Urothelium cell line (cell line): ENCODE measurements around the gene LENG8.

ENCODE experiments used
- DNase-seq: peaks from one replicate; pipeline ENCODE4 v3.0.0; 2011; ENCODE audit warnings: low spot score, mixed read lengths
- FAIRE-seq: peaks from 2 replicates; lab custom pipeline; 2011; peaks lifted over from hg19 to GRCh38; lab: Jason Lieb, UNC

Gene LENG8

DNA sequence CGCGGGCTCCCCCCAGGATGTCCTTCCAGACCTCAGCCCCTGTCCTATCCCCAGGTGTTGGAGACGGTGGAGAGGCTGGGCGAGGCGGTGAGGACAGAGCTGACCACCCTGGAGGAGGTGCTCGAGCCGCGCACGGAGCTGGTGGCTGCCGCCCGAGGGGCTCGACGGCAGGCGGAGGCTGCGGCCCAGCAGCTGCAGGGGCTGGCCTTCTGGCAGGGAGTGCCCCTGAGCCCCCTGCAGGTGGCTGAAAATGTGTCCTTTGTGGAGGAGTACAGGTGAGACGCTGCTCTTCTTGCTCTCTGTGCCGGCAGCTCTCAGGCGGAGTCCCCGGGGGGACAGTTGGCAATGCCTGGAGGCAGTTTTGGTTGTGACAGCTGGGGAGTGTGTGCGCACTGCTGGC, 26.9 kb upstream of the LENG8 start:
- FAIRE-seq (no peak), DNase-seq (no peak)

DNA sequence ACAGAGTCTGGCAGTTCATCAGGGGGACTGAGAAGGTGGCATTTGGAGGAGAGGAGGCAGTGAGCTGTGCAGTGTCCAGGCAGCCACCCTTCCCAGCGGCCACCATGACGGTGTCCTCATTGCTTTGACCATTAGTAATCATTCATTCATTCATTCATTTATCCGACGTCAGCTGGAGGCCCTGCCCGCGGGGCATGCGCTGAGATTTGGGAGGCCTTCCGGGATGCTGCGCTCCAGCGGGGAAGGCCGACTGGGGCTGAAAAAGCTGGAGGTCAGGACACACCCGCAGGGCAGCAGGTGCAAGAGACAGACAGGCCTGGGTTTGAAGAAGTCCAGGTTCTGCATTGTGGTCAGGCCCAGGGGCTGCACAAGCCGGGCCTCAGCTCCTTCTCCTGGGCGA, 24.8 kb upstream of the LENG8 start:
- DNase-seq (no peak), FAIRE-seq (no peak)

DNA sequence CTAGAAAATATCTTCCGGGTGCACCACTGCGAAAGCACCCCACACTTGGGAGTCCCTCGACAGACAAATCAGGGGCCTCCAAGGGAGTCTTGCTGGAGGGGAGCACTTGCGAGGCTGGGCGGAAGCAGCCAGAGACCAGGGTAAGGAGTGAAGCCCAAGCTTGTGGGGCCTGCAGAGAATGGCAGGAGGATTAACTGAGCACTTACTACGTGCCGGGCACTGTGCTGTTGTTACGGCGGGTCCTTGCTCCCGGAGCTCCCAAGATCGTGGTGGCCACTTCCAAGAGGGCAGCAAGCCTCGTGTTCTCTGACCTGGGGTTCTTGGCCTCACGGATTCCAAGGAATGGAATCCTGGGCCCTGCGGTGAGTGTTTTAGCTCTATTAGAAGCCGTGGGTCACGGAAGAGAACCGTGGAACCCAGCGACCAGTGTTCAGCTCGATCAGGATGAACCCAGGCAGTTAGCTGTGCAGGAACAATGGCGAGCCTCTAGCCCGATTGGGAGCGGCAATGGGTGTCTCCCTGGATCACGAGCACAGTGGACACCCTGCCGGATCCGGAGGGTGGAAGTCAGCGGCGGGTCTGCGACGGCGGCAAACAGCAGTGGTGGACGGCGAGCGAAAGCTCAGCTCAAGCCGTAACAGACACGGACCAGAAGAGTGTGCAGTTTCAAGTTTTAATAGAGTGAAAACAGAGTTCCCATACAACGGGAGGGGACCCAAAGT, 24.2 kb upstream of the LENG8 start:
- DNase-seq, result no peak
- no peak for FAIRE-seq

DNA sequence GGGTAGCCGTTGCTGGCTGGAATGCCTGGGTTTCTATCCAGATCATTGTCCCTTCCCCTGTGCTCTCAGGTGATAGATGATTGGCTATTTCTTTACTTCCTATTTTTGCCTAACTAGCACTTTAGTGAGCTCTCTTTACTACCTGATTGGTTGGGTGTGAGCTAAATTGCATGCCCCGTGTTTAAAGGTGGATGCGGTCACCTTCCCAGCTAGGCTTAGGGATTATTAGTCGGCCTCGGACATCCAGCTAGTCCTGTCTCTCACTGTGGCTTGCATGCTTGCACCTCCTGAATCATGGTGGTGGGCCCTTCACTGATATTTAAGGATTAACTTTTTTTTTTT, 23.6 kb upstream of the LENG8 start:
- no peak for FAIRE-seq
- no peak for DNase-seq

DNA sequence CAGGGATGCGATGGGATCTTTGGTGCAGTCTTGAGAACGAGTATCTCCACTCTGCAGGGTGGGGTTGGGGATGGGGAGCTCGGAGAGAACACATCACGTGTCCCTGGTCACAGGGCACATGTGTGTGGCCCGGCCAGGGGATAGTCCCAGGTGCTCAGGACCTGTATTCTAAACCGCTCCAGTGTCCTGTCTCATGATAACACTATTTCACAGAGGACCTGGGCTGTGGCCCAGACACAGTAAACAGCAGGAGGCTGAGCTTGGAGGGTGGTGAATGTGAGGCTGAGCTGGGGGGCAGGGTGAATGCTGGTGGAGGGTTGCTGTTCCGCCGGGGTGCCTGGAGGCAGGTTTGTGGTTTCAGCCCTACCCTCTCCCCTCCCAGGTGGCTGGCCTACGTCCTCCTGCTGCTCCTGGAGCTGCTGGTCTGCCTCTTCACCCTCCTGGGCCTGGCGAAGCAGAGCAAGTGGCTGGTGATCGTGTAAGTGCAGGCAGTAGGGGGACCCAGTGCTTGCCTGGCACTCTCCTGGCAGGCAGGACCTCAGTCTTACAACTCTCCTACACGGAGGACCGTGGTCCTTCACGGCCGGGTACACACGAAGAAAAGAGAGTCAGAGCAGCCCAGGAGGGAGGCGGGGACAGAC, 22.6 kb upstream of the LENG8 start:
- DNase-seq, result no peak

DNA sequence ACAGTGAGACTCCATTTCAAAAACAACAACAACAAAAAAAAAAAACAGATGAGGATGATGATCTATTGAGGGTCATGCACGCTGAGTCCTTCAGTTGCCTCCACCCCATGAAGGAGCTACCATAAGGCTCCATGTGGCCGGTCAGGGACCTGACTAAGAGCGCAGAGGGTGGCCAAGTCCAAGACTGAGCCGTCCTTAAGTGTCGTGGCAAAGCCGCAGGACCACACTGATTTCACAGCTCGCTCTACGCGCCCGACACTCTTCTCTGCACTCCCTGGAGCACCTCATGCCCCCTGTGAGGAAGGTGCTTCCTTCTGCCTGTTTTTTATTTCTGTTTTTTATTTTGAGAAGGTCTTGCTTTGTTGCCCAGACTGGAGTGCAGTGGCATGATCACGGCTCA, 21.4 kb upstream of the LENG8 start:
- DNase-seq, result no peak

More for the DNA sequence above, 22.6 kb upstream of the LENG8 start:
- FAIRE-seq, result no peak

DNA sequence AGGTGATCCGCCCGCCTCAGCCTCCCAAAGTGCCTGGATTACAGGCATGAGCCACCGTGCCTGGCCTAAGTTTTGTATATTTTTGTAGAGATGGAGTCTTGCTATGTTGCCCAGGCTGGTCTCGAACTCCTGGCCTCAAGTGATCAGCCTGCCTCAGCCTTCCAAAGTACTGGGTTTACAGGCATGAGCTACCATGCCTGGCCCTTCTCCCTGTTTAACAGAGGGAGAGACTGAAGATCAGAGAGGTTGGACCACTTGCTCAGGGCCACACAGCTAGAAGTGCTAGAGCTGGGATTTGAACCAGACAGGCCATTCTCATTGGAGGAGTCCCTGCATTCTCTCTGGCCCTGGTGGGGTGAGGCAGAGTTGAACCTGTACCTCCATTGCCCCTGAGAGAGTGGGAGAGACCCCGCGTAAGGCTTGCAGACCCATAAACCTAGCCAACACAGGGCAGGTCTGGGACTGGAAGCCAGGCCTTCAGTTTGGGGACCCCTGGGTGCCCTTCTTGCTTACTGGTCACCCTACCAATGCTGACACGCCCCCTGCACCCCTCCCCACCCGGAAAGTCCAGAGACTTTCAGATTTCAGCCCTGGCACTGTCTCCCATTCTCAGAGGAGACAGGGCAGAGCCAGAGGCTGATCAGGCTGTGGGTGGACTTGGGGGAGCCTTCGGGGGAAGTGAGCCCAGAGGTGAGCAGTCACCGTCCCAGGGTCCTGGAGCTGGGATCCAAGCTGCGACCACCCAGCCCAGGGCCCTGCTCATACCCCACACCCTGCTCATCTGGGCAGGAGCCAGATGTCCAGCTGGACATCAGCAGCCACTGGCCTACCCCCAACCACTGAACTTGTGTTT, 20.4 kb upstream of the LENG8 start:
- no peak for DNase-seq
- no peak for FAIRE-seq

More for the DNA sequence above, 21.4 kb upstream of the LENG8 start:
- no peak for FAIRE-seq

DNA sequence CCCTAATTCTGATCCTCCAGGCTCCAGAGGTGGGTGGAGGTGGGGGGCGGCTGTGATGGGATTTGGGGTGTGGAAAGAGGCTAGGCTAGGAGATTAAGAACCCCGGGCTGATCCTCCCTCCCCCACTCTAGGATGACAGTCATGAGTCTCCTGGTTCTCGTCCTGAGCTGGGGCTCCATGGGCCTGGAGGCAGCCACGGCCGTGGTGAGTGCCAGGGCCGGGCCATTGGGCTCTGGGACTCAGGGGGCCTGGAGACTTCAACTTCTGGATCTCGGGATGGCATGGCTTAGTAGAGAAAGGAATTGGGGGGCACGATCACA, 19.9 kb upstream of the LENG8 start:
- DNase-seq, result no peak
- FAIRE-seq, result no peak

DNA sequence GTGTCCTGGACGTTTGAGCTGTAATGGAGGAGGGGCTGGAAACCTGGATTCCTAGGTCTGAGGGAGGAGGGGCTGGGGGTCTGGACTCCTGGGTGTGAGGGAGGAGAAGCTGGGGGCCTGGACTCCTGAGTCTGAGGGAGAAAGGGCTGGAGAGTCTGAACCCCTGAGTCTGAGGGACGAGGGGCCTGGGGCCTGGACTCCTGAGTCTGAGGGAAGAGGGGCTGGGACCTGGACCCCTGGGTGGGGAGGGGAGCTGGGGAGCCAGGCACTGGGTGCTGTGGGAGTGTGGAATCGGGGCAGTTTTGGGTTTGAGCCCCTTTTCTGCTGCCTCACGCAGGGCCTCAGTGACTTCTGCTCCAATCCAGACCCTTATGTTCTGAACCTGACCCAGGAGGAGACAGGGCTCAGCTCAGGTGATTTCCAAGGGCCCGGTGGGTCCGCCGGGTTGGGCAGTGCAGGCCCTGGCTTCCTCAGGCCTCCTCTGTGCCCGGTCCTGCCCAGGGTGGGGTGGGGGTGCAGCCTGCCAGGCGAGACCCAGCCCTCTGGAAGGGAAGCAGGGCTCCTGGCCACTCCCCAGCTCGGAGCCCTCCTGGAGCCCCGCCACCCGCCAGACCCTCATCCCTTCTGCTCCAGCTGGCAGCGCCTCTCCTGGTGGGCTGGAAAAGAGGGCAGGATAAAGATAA, 19.3 kb upstream of the LENG8 start:
- DNase-seq (no peak), FAIRE-seq (no peak)

DNA sequence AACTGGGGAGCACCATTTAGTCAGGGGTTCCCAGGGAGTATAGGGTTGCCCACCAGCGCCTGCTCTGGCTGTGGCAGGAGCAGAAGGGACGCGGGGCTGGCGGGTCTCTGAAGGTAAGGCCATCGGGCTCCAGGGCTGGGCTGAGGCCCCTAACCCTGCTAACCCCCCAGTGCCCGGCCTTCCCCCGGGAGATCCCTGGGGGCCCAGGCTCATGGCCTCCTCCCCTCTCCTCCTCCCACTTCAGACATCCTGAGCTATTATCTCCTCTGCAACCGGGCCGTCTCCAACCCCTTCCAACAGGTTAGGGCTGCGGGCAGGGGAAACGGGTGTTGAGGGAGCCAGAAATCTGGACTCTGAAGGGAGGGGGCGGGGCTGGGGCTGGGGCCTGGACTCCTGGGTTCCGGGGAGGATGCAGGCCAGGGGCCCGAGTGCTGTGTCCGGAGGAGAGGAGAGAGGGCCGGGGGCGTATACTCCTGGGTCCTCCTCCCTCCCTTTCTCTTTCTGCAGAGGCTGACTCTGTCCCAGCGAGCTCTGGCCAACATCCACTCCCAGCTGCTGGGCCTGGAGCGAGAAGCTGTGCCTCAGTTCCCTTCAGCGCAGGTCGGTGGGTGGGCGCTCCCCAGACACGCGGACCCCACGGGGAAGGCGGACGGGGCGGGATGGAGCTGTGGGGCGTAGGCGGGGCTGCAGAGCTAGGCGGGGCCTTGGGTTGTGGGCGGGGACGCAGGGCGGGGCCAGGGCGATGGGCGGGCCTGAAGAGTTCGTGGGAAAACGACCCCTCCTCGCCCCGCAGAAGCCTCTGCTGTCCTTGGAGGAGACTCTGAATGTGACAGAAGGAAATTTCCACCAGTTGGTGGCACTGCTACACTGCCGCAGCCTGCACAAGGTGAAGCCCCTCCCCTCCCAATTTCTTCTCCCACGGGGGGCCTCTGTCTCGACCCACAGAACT, 18.4 kb upstream of the LENG8 start:
- FAIRE-seq (no peak), DNase-seq (no peak)

DNA sequence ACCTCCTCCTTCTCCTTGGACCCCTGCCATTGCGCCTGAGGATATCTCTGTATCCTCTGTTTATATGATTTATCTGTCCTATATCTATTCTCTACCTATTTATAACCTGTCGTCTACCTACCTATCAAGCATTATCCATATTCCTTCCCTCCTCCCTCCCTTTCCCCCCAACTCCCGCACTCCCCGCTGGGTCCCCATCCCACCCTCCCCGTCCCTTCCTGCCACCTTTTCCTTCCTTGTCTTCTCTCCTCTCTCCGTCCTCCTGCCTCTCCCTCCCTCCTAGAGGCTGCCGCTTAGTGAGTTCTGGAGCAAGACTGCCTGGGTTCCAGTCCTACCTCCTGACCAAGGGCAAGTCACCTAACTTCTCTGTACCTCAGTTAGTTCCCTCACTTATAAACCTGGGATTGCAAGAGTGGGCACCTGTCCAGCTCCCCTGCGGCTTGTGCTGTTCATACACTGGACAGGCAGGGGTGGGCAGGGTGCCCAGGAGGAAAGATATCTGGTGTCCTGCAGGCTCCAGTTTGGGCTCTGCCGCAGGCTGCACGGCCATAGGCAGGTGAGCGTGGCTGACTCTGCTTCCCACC, 17.7 kb upstream of the LENG8 start:
- no peak for DNase-seq

DNA sequence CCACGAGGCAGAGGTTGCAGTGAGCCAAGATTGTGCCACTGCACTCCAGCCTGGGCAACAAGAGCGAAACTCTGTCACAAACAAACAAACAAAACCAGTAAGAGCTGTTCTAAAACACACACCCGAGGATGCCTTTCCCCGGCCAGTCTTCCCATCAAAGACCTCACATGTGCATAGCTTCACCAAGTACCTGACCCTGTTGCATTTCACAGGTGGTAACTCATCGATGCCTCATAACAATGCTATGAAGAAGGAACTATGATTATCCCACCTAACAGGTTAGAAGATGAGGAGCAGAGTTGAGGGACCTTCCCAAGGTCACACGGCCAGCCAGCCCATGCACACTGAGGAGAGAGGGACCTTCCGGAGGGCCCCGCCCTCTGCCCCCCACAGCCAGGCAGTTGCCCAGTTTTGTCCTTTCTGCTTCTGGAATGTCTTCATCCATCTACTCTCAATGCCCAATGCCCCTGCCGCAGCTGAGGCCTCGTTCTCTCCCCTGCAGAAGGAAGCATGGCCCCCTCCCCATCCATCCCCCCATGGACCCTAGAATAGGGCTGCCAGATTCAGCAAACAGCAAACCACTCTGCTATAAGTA, 16.8 kb upstream of the LENG8 start:
- FAIRE-seq (no peak), DNase-seq (no peak)

More for the DNA sequence above, 17.7 kb upstream of the LENG8 start:
- FAIRE-seq, result no peak

DNA sequence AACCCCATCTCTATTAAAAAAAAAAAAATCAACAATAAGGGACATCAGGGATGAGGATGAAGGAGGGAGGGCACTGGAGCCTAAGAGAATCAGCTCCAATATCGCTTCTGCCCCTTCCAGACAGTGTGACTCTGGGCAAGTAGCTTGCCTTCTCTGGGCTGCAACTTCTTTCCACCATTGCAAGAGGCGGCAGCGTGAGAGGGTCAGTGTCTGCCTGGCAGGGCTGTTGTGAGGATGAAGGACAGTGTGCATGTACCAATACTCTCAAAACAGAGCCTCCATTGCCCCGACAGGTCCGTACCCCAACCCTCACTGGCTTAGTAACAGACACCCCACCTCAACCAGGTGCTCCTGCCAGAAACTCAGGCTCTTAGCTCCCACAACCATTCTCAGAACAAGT, 15.3 kb upstream of the LENG8 start:
- no peak for FAIRE-seq
- no peak for DNase-seq

DNA sequence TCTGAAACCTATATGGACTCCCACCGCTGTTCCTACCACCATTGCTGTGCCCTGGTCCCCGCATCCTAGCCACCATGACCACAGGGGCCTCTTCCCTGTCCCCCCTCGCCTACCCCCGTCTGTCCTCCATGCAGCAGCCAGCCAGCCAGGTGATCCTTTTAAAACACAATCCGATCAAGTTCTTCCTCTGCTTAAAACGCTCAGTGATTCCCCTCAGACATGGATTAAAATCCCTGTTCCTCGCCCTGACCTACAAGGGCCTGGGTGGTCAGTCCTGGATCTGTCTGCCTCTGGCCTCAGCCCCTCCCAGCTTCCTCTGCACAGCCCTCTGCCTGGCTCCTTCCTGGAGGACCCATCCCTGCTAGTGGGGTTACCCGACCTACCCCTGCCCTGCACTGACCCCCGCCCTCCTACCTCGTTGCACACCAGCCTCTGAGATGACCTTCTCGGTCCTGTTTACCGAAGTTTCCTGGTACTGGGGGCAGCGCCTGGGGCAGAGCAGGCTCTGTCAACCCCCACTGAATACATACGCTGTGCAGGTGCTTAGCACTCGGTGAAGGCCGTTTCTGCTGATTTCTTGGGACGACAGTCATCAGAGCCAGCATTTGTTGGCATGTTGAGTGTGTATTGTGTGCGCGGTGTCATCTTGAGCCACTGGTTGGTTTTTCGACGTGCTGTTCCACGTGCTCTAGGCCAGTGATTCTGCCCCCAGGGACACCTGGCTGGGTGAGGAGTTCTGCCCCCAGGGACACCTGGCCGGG, 14.7 kb upstream of the LENG8 start:
- DNase-seq (no peak), FAIRE-seq (no peak)

DNA sequence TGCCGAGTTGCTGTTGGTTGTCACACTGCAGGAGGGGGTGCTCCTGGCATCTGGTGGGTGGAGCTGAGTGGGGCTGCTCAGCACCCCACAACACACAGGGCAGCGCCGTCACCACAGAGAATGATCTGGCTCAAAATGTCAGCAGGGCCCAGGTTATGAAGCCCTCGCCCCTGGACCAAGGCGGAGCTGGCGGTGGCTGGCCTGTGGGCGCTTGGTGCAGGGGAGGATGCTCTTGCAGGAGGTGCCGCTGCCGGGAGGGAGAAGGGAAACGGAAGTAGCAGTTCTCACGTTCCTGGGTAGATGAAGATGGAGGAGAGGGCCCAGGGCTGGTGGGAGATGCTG, 14.2 kb upstream of the LENG8 start:
- DNase-seq (no peak), FAIRE-seq (no peak)

DNA sequence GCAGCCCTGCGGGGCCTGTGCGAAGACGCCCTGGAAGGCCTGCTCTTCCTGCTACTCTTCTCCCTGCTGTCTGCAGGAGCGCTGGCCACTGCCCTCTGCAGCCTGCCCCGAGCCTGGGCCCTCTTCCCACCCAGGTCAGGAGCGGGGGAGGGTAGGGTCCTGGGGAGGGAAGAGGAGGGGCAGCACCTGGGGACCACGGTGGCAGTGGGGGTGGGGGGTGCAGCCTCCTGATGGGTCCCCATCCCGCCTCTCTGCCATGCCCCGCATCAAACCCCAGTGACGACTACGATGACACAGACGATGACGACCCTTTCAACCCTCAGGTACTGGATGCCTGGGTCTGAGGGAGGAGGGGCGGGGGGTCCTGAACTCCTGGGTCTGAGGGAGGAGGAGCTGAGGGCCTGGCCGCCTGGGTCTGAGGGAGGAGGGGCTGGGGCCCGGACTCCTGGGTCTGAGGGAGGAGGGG, 13.4 kb upstream of the LENG8 start:
- FAIRE-seq (no peak), DNase-seq (no peak)

DNA sequence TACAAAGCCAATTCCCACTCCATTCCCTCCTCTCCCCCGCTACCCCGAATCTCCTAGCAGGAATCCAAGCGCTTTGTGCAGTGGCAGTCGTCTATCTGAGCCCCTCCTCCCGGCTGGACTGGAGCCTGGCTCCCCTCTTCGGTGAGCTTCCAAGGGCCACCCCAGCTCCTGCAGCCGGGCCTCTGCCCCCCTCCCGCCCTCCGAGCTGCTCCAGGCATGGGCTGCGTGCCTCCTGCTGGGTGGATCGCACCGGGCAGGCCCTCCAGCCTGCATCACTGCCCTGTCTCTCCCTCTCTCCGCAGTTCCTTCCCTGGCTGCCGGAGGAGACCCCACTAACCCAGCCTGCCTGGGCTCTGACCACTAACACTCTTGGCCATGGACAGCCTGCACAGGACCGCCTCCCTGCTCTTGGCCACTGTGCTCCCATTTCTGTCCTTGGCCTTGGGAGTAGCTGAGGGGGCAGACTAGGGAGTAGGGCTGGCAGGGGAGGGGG, 12.9 kb upstream of the LENG8 start:
- no peak for FAIRE-seq
- no peak for DNase-seq

DNA sequence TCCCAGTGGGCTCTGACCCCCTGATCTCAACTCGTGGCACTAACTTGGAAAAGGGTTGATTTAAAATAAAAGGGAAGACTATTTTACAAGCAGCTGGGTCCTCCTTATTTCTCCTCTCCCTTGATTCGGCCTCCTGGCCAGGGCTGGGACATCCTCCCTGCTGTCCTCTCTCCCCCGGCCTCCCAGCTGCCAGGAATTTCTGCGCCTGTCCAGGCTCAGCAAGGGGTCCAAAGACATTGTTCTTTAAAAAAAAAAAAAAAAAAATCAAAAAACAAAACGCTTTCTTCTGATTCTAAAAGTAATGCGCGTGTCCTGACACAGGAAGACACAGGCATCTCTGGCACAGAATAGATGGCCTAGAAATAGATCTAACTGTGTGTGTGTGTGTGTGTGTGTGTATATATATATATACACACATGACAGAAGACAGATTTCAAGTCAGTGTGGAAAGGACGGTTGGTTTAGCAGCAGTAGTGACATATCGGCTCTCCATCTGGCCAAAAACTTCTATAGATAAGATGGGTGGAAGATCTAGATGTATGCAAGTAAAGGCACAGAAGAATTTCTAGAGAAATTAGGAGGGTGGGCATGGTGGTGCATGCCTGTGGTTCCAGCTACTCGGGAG, 12.3 kb upstream of the LENG8 start:
- no peak for FAIRE-seq
- DNase-seq, result no peak
